ENCODE data around the gene SSTR3. TPM values are rescaled to one million over a fixed set of nuclear protein-coding genes. Genes with fewer than 3 reads are reported as not detected.

The SSTR3 gene
- total and polyA plus RNA-seq, 10 of the 15 experiments (the other 5 are each of a cell fraction or from before 2014, with no cell fraction given), result 0.03 to 4.5 (median 2.4) TPM

DNA sequence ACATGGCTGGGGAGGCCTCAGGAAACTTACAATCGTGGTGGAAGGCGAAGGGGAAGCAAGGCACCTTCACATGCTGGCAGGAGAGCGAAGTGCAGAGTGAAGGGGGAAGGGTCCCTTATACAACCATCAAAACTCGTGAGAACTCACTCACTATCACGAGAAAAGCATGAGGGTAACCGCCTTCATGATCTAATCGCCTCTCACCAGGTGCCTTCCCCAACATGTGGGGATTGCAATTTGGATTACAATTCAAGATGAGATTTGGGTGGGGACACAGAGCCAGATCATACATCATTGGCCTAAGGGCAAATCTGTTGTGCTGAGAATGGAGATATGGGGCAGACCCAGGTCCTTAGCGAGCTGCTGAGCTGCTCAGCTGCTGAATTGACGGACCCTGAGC, 37.3 kb downstream of the SSTR3 start:
- intact Hi-C loops (cut with micrococcal nuclease; ENCODE audit: unreplicated experiment) (no loop called here), in situ Hi-C loops (cut with MboI) (no loop called here)
- Histone ChIP-seq H2AFZ (ENCODE audit: control insufficient read depth, low read depth, low read length) (no peak overlapping the region), H3K9ac (ENCODE audit: control insufficient read depth, insufficient read depth, low read length) (no peak overlapping the region), H3K4me1 (ENCODE audit: control insufficient read depth, insufficient read depth, low read length) (peaks cover 4% of the 10 kb centered on the region; the same call in 1 of the 2 replicates), H3K9me3 (replicated peaks; ENCODE audit: control insufficient read depth, insufficient read depth, low read length) (peaks cover 4% of the 10 kb centered on the region; the same call in 2 of the 3 replicates), H3K27me3 (replicated peaks in 1 of 2; ENCODE audit: control insufficient read depth in 2 of 2, insufficient read depth in 2 of 2, low read length in 1 of 2) (no peaks in the 10 kb centered on the region; a peak in 2 of 4 replicates), H3K79me2 (ENCODE audit: control insufficient read depth, insufficient read depth, low read length) (no peaks in the 10 kb centered on the region), H3K4me2 (ENCODE audit: control insufficient read depth, insufficient read depth) (no peak overlapping the region), H4K20me1 (ENCODE audit: control insufficient read depth, insufficient read depth) (no peaks in the 10 kb centered on the region), H3K36me3 (ENCODE audit: control insufficient read depth in 2 of 2, insufficient read depth in 2 of 2, low read length in 1 of 2) (no peaks in the 10 kb centered on the region), H3K27ac (ENCODE audit: control insufficient read depth, insufficient read depth) (no peak overlapping the region), H3K4me3 (no peak overlapping the region)
- no TSS peak for BruUV-seq (replicated peaks)
- ChIA-PET SMC1A (ENCODE audit: uncharacterized antibody, unreplicated experiment) (interaction anchor here (0.7 to 1.0 kb wide), 2 partner anchors 18 to 32 kb away, joined by 3 to 4 read pairs; no protein-coding TSS in a partner anchor), CTCF (interaction anchor here (1.0 to 1.1 kb wide), 2 partner anchors 25 to 131 kb away, joined by 3 read pairs; no protein-coding TSS in a partner anchor), RAD21 (ENCODE audit: unreplicated experiment) (interaction anchor here (0.5 to 0.8 kb wide), 2 partner anchors 10 to 24 kb away, joined by 3 read pairs; no protein-coding TSS in a partner anchor), POLR2A (no interaction called here)
- DNase-seq (ENCODE audit: low read depth, low spot score), result no peak
- ATAC-seq, result no peak
- 57% methylated on average over 9 of the region's 9 CpGs for WGBS (ENCODE audit: insufficient coverage, insufficient replicate concordance, low lambda C conversion rate, missing lambda C conversion rate)
- FAIRE-seq, result no peak
- TF ChIP-seq SIX5 (IDR thresholded peaks at IDR 0.05; ENCODE audit: low read depth, low read length, severe bottlenecking) (no peak), SREBF2 (IDR thresholded peaks at IDR 0.05; ENCODE audit: low read length) (no peak), BMI1 (IDR thresholded peaks at IDR 0.05; ENCODE audit: borderline replicate concordance) (no peak), NBN (IDR thresholded peaks at IDR 0.05) (no peak), IRF4 (IDR thresholded peaks at IDR 0.05; ENCODE audit: low read depth, low read length) (no peak), JUND (IDR thresholded peaks at IDR 0.05; ENCODE audit: low read depth, low read length) (no peak), PML (IDR thresholded peaks at IDR 0.05; ENCODE audit: low read length) (no peak)
- TF ChIP-seq, protein P1, sequence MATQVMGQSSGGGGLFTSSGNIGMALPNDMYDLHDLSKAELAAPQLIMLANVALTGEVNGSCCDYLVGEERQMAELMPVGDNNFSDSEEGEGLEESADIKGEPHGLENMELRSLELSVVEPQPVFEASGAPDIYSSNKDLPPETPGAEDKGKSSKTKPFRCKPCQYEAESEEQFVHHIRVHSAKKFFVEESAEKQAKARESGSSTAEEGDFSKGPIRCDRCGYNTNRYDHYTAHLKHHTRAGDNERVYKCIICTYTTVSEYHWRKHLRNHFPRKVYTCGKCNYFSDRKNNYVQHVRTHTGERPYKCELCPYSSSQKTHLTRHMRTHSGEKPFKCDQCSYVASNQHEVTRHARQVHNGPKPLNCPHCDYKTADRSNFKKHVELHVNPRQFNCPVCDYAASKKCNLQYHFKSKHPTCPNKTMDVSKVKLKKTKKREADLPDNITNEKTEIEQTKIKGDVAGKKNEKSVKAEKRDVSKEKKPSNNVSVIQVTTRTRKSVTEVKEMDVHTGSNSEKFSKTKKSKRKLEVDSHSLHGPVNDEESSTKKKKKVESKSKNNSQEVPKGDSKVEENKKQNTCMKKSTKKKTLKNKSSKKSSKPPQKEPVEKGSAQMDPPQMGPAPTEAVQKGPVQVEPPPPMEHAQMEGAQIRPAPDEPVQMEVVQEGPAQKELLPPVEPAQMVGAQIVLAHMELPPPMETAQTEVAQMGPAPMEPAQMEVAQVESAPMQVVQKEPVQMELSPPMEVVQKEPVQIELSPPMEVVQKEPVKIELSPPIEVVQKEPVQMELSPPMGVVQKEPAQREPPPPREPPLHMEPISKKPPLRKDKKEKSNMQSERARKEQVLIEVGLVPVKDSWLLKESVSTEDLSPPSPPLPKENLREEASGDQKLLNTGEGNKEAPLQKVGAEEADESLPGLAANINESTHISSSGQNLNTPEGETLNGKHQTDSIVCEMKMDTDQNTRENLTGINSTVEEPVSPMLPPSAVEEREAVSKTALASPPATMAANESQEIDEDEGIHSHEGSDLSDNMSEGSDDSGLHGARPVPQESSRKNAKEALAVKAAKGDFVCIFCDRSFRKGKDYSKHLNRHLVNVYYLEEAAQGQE (IDR thresholded peaks at IDR 0.05; ENCODE audit: low read depth, low read length), result no peak
- TF ChIP-seq, protein P2, sequence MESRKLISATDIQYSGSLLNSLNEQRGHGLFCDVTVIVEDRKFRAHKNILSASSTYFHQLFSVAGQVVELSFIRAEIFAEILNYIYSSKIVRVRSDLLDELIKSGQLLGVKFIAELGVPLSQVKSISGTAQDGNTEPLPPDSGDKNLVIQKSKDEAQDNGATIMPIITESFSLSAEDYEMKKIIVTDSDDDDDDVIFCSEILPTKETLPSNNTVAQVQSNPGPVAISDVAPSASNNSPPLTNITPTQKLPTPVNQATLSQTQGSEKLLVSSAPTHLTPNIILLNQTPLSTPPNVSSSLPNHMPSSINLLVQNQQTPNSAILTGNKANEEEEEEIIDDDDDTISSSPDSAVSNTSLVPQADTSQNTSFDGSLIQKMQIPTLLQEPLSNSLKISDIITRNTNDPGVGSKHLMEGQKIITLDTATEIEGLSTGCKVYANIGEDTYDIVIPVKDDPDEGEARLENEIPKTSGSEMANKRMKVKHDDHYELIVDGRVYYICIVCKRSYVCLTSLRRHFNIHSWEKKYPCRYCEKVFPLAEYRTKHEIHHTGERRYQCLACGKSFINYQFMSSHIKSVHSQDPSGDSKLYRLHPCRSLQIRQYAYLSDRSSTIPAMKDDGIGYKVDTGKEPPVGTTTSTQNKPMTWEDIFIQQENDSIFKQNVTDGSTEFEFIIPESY (IDR thresholded peaks at IDR 0.05), result no peak

Measured in GM12878 (cell line).